GM12892 (cell line): ENCODE results near the gene ZNF620.

Experiments
- POLR2A ChIP-seq: IDR thresholded peaks from 2 replicates; pipeline ENCODE4 v1.6.1; 2011; ENCODE audit warnings: low read depth, low read length, control low read depth
- TAF1 ChIP-seq: IDR thresholded peaks from 2 replicates; pipeline ENCODE4 v1.6.1; 2011; ENCODE audit warnings: low read depth, mild to moderate bottlenecking, control low read depth, low read length, borderline replicate concordance

- no peak for TF ChIP-seq POLR2A
- TF ChIP-seq TAF1, result no peak
Observed at GRCh38 chr3:40502034-40502433, 3.8 kb upstream of the ZNF620 start.
